ENCODE results near the gene SETDB1.
"Not testable (repeated sequence)": the region's sequence is repeated elsewhere in the genome, so short reads cannot be mapped to it uniquely, and the experiment has no call there.

DNA sequence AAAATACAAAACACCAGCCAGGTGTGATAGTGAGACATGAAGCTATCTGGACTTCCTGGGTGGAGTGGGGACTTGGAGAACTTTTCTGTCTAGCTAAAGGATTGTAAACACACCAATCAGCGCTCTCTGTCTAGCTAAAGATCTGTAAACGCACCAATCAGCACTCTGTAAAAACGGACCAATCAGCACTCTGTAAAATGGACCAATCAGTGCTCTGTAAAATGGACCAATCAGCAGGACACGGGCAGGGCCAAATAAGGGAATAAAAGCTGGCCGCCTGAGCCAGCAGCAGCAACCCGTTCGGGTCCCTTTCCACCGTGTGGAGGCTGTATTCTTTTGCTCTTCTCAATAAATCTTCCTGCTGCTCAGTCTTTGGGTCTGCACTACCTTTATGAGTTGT, 26.4 kb upstream of the SETDB1 start:
- not testable (repeated sequence) for TF ChIP-seq DMAP1 (CRISPR knock-in tag; IDR thresholded peaks at IDR 0.05); U2AF2 (IDR thresholded peaks at IDR 0.05; ENCODE audit: low read depth, low read length); ZNF44 (CRISPR knock-in tag; IDR thresholded peaks at IDR 0.05); MXD4 (CRISPR knock-in tag; IDR thresholded peaks at IDR 0.05); HDAC2 (CRISPR knock-in tag; IDR thresholded peaks at IDR 0.05); HNF4G (IDR thresholded peaks at IDR 0.05; ENCODE audit: borderline replicate concordance, low read depth, low read length); HNF4G (CRISPR knock-in tag; IDR thresholded peaks at IDR 0.05; ENCODE audit: borderline replicate concordance, low read depth); BRCA1 (CRISPR knock-in tag; IDR thresholded peaks at IDR 0.05); KDM1A (CRISPR knock-in tag; IDR thresholded peaks at IDR 0.05)
